SK-N-SH treated with all-trans-retinoic acid at 6 μM for 48 hours (cell line): ENCODE results near the gene ODAD2.

ENCODE experiments used
- ATAC-seq: fragments of 200-7000 bp; cut with Tn5 transposase; 3 replicates; pipeline ENCODE4 v1.9.1; 2020; ENCODE audit warnings: mild to moderate bottlenecking, moderate library complexity
- BACH2 ChIP-seq: fragments of 250-450 bp; sonication (Bioruptor Pico); IDR thresholded peaks from 2 replicates; pipeline ENCODE4 v1.9.0; 2021; ENCODE audit warnings: mild to moderate bottlenecking, borderline replicate concordance
- CSDC2 ChIP-seq: fragments of 250-450 bp; sonication (Bioruptor Pico); IDR thresholded peaks from 2 replicates; pipeline ENCODE4 v1.5.0; 2020; ENCODE audit warnings: mild to moderate bottlenecking, moderate library complexity
- ESRRG ChIP-seq: fragments of 250-450 bp; sonication (Bioruptor Pico); IDR thresholded peaks from 2 replicates; pipeline ENCODE4 v1.6.1; 2021; ENCODE audit warnings: mild to moderate bottlenecking
- GLIS3 ChIP-seq: fragments of 250-450 bp; sonication (Bioruptor Pico); IDR thresholded peaks from 2 replicates; pipeline ENCODE4 v1.5.0; 2020; ENCODE audit warnings: mild to moderate bottlenecking, moderate library complexity
- OSR1 ChIP-seq: fragments of 250-450 bp; sonication (Bioruptor Pico); IDR thresholded peaks from 2 replicates; pipeline ENCODE4 v1.8.0; 2022; ENCODE audit warnings: moderate library complexity, mild to moderate bottlenecking, inconsistent platforms
- SNAI2 ChIP-seq: fragments of 250-450 bp; sonication (Bioruptor Pico); IDR thresholded peaks from 2 replicates; pipeline ENCODE4 v1.5.0; 2020; ENCODE audit warnings: mild to moderate bottlenecking, moderate library complexity
- TCF4 ChIP-seq: fragments of 250-450 bp; sonication (Bioruptor Pico); IDR thresholded peaks from 2 replicates; pipeline ENCODE4 v1.8.0; 2021; ENCODE audit warnings: mild to moderate bottlenecking, moderate library complexity, borderline replicate concordance
- ZC3H10 ChIP-seq: fragments of 250-450 bp; sonication (Bioruptor Pico); IDR thresholded peaks from 2 replicates; pipeline ENCODE4 v1.5.1; 2021; ENCODE audit warnings: mild to moderate bottlenecking, moderate library complexity
- ZFP3 ChIP-seq: fragments of 250-450 bp; sonication (Bioruptor Pico); IDR thresholded peaks from 2 replicates; pipeline ENCODE4 v1.5.0; 2020; ENCODE audit warnings: mild to moderate bottlenecking, moderate library complexity
- ZFP30 ChIP-seq: fragments of 450-650 bp; formaldehyde crosslinking; IDR thresholded peaks from 2 replicates; pipeline ENCODE4 v1.5.0; 2022; ENCODE audit warnings: mild to moderate bottlenecking, moderate library complexity
- ZNF565 ChIP-seq: fragments of 450-650 bp; formaldehyde crosslinking; conservative IDR thresholded peaks from 2 replicates; pipeline ENCODE4 v1.5.0; 2020; ENCODE audit warnings: low read depth, mild to moderate bottlenecking, moderate library complexity
- ZNF70 ChIP-seq: fragments of 450-650 bp; formaldehyde crosslinking; IDR thresholded peaks from 2 replicates; pipeline ENCODE4 v1.5.0; 2020; ENCODE audit warnings: mild to moderate bottlenecking, moderate library complexity
- ZNF8 ChIP-seq: fragments of 450-650 bp; formaldehyde crosslinking; IDR thresholded peaks from 2 replicates; pipeline ENCODE4 v1.5.0; 2020; ENCODE audit warnings: mild to moderate bottlenecking, moderate library complexity
- TF ChIP-seq, protein P1 (sequence below): fragments of 250-450 bp; sonication (Bioruptor Pico); IDR thresholded peaks from 2 replicates; pipeline ENCODE4 v1.5.0; 2020; ENCODE audit warnings: mild to moderate bottlenecking, moderate library complexity
- TF ChIP-seq, protein P2 (sequence below): fragments of 250-450 bp; sonication (Bioruptor Pico); IDR thresholded peaks from 2 replicates; pipeline ENCODE4 v1.8.0; 2020; ENCODE audit warnings: mild to moderate bottlenecking, moderate library complexity, borderline replicate concordance
- TF ChIP-seq, protein P3 (sequence below): fragments of 250-450 bp; sonication (Bioruptor Pico); IDR thresholded peaks from 2 replicates; pipeline ENCODE4 v1.5.1; 2021; ENCODE audit warnings: mild to moderate bottlenecking, moderate library complexity
- TF ChIP-seq, protein P4 (sequence below): fragments of 250-450 bp; sonication (Bioruptor Pico); IDR thresholded peaks from 2 replicates; pipeline ENCODE4 v1.5.1; 2020; ENCODE audit warnings: low read depth, mild to moderate bottlenecking, moderate library complexity

The ODAD2 gene

DNA sequence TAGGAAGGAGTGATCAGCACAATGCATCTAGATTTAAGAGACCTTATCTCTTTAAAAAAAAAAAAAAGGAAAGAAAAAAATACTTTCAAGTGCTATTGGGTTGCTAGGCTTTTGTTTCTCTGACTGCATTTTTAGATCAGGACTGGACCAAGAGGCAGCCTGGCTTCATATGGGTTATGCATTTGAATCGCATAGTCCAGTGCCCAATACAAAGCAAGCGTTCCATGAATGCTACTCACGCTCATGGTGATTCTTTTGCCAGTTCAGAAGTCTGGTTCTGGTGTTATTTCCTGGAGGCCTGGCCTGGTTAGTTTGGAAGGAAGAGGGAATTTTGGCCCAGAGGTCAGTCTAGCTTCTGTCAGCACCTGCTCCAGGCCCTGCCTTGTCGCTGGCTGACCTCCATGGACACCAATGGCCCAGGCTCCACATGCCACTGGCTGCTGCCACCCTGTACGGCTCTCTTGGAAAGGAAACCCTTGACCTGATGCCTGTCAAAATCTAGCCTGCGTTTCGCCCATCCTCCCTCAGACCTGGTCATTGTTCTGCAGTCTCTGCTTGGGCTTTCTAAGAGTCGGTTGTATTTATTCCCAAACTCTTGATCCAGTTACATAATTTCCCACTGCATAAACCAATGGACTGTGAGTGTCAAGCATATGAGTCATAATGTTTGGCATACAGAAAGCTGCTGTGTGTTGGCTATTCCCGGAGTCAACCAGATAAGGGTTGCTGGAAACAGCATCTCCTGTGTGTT, 178.9 kb downstream of the ODAD2 start (continued):
- TF ChIP-seq, protein P1, sequence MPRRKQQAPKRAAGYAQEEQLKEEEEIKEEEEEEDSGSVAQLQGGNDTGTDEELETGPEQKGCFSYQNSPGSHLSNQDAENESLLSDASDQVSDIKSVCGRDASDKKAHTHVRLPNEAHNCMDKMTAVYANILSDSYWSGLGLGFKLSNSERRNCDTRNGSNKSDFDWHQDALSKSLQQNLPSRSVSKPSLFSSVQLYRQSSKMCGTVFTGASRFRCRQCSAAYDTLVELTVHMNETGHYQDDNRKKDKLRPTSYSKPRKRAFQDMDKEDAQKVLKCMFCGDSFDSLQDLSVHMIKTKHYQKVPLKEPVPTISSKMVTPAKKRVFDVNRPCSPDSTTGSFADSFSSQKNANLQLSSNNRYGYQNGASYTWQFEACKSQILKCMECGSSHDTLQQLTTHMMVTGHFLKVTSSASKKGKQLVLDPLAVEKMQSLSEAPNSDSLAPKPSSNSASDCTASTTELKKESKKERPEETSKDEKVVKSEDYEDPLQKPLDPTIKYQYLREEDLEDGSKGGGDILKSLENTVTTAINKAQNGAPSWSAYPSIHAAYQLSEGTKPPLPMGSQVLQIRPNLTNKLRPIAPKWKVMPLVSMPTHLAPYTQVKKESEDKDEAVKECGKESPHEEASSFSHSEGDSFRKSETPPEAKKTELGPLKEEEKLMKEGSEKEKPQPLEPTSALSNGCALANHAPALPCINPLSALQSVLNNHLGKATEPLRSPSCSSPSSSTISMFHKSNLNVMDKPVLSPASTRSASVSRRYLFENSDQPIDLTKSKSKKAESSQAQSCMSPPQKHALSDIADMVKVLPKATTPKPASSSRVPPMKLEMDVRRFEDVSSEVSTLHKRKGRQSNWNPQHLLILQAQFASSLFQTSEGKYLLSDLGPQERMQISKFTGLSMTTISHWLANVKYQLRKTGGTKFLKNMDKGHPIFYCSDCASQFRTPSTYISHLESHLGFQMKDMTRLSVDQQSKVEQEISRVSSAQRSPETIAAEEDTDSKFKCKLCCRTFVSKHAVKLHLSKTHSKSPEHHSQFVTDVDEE (CRISPR knock-in tag), result no peak

DNA sequence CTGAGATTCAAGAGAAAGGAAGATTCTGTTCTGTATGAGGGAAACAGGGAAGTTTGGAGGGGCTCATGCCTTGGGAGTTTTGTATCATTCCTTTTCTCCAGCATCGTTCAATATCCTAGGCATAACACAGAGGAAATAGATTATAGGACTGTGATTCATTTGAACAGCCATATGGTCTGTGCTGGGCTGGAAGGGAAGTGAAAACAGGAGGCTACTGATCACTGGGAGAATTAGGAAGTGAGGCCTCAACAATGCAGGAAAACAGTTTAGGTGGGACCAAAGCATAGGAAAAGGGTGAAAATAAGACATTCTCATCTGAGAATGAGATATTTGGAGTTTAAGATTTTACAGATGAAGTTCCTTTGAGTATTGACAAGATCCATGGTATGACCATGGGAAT, 182.6 kb downstream of the ODAD2 start:
- no peak for TF ChIP-seq ZNF565
- no peak for ATAC-seq

DNA sequence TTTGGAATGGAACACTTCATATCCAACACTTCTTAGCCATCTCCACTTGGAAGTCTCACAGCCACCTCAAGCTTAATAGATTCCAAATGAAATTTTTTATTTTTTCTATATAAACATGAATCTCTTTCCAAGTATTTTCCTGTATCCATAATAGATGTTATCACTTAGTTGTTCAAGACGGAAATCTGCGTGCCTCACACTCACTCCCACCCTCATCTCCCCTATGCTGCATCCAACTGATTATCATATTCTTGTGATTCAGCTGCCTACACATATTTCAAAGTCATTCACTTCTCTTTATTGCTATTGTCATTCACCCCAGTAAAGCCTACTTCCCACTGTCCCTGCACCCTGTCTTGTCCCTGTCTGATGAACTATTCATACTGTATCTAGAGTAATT, 183.0 kb downstream of the ODAD2 start:
- TF ChIP-seq ZNF8, result no peak
- no peak for ATAC-seq

DNA sequence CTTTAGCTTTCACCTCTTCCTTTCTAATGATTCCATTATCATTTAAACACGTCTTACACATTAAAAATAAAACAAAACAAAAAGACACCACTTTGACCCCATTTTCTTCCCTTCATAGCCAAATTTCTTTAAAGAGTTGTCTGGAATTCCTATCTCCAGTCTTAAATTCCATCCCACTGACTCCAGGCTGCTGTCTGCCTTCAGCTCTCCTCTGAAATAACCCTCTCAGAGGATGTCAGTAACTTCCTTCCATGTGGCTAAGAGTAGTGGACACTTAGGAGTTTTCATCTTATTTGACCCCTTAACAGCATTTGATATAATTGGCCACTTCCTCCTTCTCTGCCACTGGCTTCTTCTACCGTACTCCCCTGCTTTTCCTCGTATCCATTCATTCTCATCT, 183.6 kb downstream of the ODAD2 start:
- no peak for TF ChIP-seq OSR1
- TF ChIP-seq, protein P1 (CRISPR knock-in tag), result no peak
- TF ChIP-seq, protein P2, sequence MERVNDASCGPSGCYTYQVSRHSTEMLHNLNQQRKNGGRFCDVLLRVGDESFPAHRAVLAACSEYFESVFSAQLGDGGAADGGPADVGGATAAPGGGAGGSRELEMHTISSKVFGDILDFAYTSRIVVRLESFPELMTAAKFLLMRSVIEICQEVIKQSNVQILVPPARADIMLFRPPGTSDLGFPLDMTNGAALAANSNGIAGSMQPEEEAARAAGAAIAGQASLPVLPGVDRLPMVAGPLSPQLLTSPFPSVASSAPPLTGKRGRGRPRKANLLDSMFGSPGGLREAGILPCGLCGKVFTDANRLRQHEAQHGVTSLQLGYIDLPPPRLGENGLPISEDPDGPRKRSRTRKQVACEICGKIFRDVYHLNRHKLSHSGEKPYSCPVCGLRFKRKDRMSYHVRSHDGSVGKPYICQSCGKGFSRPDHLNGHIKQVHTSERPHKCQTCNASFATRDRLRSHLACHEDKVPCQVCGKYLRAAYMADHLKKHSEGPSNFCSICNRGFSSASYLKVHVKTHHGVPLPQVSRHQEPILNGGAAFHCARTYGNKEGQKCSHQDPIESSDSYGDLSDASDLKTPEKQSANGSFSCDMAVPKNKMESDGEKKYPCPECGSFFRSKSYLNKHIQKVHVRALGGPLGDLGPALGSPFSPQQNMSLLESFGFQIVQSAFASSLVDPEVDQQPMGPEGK, result no peak
- no peak for TF ChIP-seq ZFP30
- TF ChIP-seq ZNF70 (CRISPR knock-in tag), result no peak
- ATAC-seq, result no peak

DNA sequence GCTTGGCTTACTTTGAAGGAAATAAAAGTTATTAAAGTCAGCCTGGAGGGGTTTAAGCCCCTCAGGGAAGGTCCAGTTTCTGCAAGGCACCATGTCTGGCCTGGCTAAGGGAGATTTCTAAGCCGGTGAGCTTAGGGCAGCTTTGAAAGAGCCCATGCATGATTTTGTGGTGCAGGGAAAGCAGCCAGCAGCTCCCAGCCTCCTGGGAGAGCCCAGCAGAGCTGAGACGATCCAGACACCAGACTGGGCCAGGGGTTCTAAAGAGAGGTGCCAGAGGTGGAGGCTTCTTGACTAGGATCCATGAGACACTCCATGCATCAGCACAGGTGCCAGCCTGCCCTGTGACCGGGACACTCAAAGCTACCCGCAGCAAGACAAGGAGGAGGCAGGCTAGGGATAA, 193.7 kb downstream of the ODAD2 start:
- no peak for TF ChIP-seq ZFP3
- TF ChIP-seq, protein P3, sequence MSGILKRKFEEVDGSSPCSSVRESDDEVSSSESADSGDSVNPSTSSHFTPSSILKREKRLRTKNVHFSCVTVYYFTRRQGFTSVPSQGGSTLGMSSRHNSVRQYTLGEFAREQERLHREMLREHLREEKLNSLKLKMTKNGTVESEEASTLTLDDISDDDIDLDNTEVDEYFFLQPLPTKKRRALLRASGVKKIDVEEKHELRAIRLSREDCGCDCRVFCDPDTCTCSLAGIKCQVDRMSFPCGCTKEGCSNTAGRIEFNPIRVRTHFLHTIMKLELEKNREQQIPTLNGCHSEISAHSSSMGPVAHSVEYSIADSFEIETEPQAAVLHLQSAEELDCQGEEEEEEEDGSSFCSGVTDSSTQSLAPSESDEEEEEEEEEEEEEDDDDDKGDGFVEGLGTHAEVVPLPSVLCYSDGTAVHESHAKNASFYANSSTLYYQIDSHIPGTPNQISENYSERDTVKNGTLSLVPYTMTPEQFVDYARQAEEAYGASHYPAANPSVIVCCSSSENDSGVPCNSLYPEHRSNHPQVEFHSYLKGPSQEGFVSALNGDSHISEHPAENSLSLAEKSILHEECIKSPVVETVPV (CRISPR knock-in tag), result no peak
- no peak for TF ChIP-seq GLIS3 (CRISPR knock-in tag)
- no peak for TF ChIP-seq TCF4
- no peak for TF ChIP-seq ZC3H10 (CRISPR knock-in tag)
- no peak for TF ChIP-seq SNAI2 (CRISPR knock-in tag)
- TF ChIP-seq, protein P4, sequence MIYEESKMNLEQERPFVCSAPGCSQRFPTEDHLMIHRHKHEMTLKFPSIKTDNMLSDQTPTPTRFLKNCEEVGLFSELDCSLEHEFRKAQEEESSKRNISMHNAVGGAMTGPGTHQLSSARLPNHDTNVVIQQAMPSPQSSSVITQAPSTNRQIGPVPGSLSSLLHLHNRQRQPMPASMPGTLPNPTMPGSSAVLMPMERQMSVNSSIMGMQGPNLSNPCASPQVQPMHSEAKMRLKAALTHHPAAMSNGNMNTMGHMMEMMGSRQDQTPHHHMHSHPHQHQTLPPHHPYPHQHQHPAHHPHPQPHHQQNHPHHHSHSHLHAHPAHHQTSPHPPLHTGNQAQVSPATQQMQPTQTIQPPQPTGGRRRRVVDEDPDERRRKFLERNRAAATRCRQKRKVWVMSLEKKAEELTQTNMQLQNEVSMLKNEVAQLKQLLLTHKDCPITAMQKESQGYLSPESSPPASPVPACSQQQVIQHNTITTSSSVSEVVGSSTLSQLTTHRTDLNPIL, result no peak
- no peak for TF ChIP-seq ZNF8
- no peak for ATAC-seq

DNA sequence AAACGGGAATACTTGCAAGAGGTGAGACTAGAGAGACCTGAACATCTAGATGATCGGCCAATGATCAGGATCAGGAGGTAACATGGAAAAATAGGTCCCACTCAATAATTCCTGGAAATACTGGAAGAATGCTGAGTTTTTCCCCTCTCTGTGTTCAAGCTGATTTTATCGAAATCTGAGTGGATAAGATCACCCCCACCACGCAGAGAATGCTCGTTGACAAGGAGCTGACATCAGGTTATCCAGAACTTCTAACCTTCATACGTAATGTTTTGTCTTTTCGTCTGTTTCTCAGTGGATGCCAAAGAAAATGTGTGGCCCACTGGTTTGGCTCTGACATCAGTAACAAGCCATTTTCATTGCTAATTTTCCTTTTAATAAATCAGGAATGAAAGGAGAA, 194.7 kb downstream of the ODAD2 start:
- TF ChIP-seq, protein P4, result no peak
- TF ChIP-seq GLIS3 (CRISPR knock-in tag) (no peak), BACH2 (CRISPR knock-in tag) (no peak), CSDC2 (CRISPR knock-in tag) (no peak), ESRRG (CRISPR knock-in tag) (no peak)
- TF ChIP-seq, all 23 proteins: peak for 0
- ATAC-seq, result no peak
